Subcutaneous preadipocyte (primary cell): Measurements from ENCODE around the gene IL1RAPL1. TPM values are rescaled to one million over a fixed set of nuclear protein-coding genes. Genes with fewer than 3 reads are reported as not detected.

Experiments
- small RNA-seq: library from RNA; depleted of rRNA; stranded (forward); fragments of <200 nt; gene quantifications from one replicate; pipeline ENCODE3, GENCODE V24; 2012
- total RNA-seq: library from RNA; depleted of rRNA; stranded (reverse); fragments of >200 nt; gene quantifications from 2 replicates; pipeline ENCODE4 v1.2.3, GENCODE V29; 2012

The IL1RAPL1 gene
- total RNA-seq, result 0.37 and 0.39 TPM in 2 replicates

DNA sequence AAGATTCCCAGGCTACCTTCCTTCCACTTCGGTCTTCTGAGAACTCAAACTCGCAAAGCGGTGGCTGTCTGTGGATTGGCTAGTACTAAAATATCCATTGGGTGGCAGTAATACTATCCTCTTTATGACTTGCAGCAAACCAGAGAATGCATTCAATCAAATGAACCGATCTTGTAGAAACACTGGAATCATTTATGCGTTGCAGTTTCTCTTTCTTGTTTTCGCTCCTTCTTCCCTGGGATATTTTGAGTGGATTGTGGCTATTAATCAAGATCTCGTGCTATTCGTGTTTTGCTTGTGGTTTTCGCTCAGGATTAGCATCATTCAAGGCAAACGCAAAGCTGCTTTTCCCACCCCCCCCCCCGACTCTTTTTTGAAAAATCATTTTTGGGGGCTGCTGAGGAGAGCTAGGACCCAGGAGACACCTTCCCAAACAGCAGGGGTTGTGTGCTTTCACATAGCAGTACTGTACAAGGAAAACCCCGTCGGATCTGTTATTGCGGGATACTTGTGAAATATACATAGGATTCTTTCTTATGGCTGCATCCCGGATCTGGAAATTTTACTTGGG lies at the start of gene IL1RAPL1:
TSS of gene IL1RAPL1 (plus strand) at position 466 of the 571 bp plus-strand sequence.

Small RNA genes lying within 50 kb of the gene (small RNA-seq; reads per million reads assigned to genes)
- not detected for gene MIR4666B
- gene RF00284, result not detected
- 0.25 reads per million for gene RNA5SP500
